ENCODE measurements around the gene IDUA.

DNA sequence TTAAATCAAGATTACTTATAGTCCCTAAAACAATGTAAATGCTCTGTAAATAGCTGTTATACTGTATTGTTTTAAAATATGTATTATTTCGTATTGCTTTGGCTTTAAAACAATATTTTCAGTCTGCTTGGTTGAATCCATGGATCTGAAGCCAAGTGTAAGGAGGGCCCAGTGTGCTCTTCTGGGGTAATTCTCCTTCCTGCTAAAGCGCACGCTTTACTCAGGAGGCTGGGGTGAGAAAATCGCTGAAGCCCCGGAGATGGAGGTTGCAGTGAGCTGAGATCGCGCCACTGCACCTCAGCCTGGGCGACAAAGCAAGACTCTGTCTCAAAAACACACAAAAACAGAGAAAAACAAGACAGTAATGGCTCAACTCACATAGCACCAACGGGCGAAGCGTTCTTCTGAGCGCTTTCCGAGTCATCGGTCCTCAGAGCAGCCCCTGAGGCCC lies 391 bp upstream of the IDUA start:
- no peak for TF ChIP-seq ZFX (IDR thresholded peaks at IDR 0.05; ENCODE audit: borderline replicate concordance)
- TF ChIP-seq, protein P1, sequence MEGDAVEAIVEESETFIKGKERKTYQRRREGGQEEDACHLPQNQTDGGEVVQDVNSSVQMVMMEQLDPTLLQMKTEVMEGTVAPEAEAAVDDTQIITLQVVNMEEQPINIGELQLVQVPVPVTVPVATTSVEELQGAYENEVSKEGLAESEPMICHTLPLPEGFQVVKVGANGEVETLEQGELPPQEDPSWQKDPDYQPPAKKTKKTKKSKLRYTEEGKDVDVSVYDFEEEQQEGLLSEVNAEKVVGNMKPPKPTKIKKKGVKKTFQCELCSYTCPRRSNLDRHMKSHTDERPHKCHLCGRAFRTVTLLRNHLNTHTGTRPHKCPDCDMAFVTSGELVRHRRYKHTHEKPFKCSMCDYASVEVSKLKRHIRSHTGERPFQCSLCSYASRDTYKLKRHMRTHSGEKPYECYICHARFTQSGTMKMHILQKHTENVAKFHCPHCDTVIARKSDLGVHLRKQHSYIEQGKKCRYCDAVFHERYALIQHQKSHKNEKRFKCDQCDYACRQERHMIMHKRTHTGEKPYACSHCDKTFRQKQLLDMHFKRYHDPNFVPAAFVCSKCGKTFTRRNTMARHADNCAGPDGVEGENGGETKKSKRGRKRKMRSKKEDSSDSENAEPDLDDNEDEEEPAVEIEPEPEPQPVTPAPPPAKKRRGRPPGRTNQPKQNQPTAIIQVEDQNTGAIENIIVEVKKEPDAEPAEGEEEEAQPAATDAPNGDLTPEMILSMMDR (IDR thresholded peaks at IDR 0.05) = no peak
